IPS DF 6.9 (cell line): ENCODE results near the gene EFCAB7.
A peak's percentile ranks its signal among the peaks of the same experiment; 100 is the strongest.

Source experiments
- DNase-seq: peaks from one replicate; pipeline ENCODE4 v3.0.0-alpha.2; 2013; ENCODE audit warnings: low read depth, low spot score
- H3K27ac ChIP-seq: one replicate; pipeline ENCODE4 v1.5.1; 2013; ENCODE audit warnings: low read length, control low read depth
- H3K27me3 ChIP-seq: 2 replicates; pipeline ENCODE4 v1.6.1; 2013; ENCODE audit warnings: mild to moderate bottlenecking, low read length; ENCODE audit not compliant: control insufficient read depth, insufficient read depth
- H3K36me3 ChIP-seq: 2 replicates; pipeline ENCODE4 v1.6.1; 2013; ENCODE audit warnings: low read length; ENCODE audit not compliant: control insufficient read depth, insufficient read depth
- H3K4me1 ChIP-seq: 2 replicates; pipeline ENCODE4 v1.6.1; 2013; ENCODE audit warnings: low read length; ENCODE audit not compliant: control insufficient read depth, insufficient read depth
- H3K4me3 ChIP-seq: 2 replicates; pipeline ENCODE4 v1.5.1; 2013; ENCODE audit warnings: mild to moderate bottlenecking, low read length
- H3K9me3 ChIP-seq: 2 replicates; pipeline ENCODE4 v1.6.1; 2013; ENCODE audit warnings: low read length, inconsistent platforms; ENCODE audit not compliant: control insufficient read depth, insufficient read depth
- WGBS: extraction: QIAGEN DNeasy Blood & Tissue Kit; methylation state at CpG from one replicate; pipeline ENCODE4 v1.1.7; 2013; ENCODE audit warnings: mixed read lengths, missing lambda C conversion rate; ENCODE audit not compliant: insufficient read length, insufficient coverage; 5-methylcytosine and 5-hydroxymethylcytosine counted together

The EFCAB7 gene

GRCh38 chr1:63522891-63523728 is at the start of gene EFCAB7, which contains the start of gene ITGB3BP:
Gene EFCAB7 (plus strand): TSS chr1:63523525. CDS start chr1:63525573, 2,048 bp downstream.
Gene ITGB3BP (minus strand): TSS chr1:63523225. CDS start chr1:63523133, 92 bp downstream.
- Histone ChIP-seq H3K4me3 (peak within 1 kb of the TSS; percentile 67; the same call in 1 of the 2 replicates), H3K4me1 (no peaks in the 10 kb centered on the region), H3K27ac (no peak within 1 kb of the TSS), H3K27me3 (no peaks in the 10 kb centered on the region), H3K9me3 (no peaks in the 10 kb centered on the region), H3K36me3 (no peaks in the 10 kb centered on the region)
- no CpG with 5 or more reads among the region's 50 CpGs for WGBS
- DNase-seq, result peak; percentile 91

- Histone ChIP-seq H3K27ac (no peak overlapping the region), H3K4me3 (no peak overlapping the region), H3K9me3 (no peaks in the 10 kb centered on the region), H3K36me3 (no peaks in the 10 kb centered on the region), H3K27me3 (no peaks in the 10 kb centered on the region), H3K4me1 (no peaks in the 10 kb centered on the region)
- DNase-seq, result no peak
- no CpG with 5 or more reads among the region's 7 CpGs for WGBS
Measured at GRCh38 chr1:63475761-63476160, 47.6 kb upstream of the EFCAB7 start.

- no CpG with 5 or more reads among the region's 1 CpG for WGBS
- DNase-seq, result no peak
- Histone ChIP-seq H3K27me3 (no peaks in the 10 kb centered on the region), H3K27ac (no peak overlapping the region), H3K4me3 (no peak overlapping the region), H3K9me3 (no peaks in the 10 kb centered on the region), H3K4me1 (no peaks in the 10 kb centered on the region), H3K36me3 (no peaks in the 10 kb centered on the region)
Measured at GRCh38 chr1:63480057-63480456, 43.3 kb upstream of the EFCAB7 start.

GRCh38 chr1:63486629-63487028 is 36.7 kb upstream of the EFCAB7 start:
- Histone ChIP-seq H3K9me3 (no peaks in the 10 kb centered on the region), H3K27me3 (no peaks in the 10 kb centered on the region), H3K4me3 (no peak overlapping the region), H3K27ac (no peak overlapping the region), H3K4me1 (no peaks in the 10 kb centered on the region), H3K36me3 (no peaks in the 10 kb centered on the region)
- WGBS, result no CpG with 5 or more reads among the region's 1 CpG
- no peak for DNase-seq

- Histone ChIP-seq H3K27me3 (no peaks in the 10 kb centered on the region), H3K36me3 (no peaks in the 10 kb centered on the region), H3K9me3 (no peaks in the 10 kb centered on the region), H3K27ac (no peak overlapping the region), H3K4me3 (no peak overlapping the region), H3K4me1 (no peaks in the 10 kb centered on the region)
- no peak for DNase-seq
- no CpG with 5 or more reads among the region's 8 CpGs for WGBS
Measured at GRCh38 chr1:63487336-63488065, 35.8 kb upstream of the EFCAB7 start.

GRCh38 chr1:63497577-63497976 is 25.7 kb upstream of the EFCAB7 start:
- no peaks in the 10 kb centered on the region for H3K4me1 ChIP-seq
- no peaks in the 10 kb centered on the region for H3K27me3 ChIP-seq
- no peak overlapping the region for H3K4me3 ChIP-seq
- H3K36me3 ChIP-seq, result no peaks in the 10 kb centered on the region
- DNase-seq, result no peak
- H3K27ac ChIP-seq, result no peak overlapping the region
- no CpG with 5 or more reads among the region's 2 CpGs for WGBS
- no peaks in the 10 kb centered on the region for H3K9me3 ChIP-seq

GRCh38 chr1:63498106-63498505 is 25.2 kb upstream of the EFCAB7 start:
- no peak for DNase-seq
- no peaks in the 10 kb centered on the region for H3K27me3 ChIP-seq
- no peaks in the 10 kb centered on the region for H3K9me3 ChIP-seq
- H3K4me1 ChIP-seq, result no peaks in the 10 kb centered on the region
- no CpG with 5 or more reads among the region's 1 CpG for WGBS
- no peak overlapping the region for H3K27ac ChIP-seq
- no peaks in the 10 kb centered on the region for H3K36me3 ChIP-seq
- no peak overlapping the region for H3K4me3 ChIP-seq

- no CpG with 5 or more reads among the region's 3 CpGs for WGBS
Measured at GRCh38 chr1:63501256-63501655, 22.1 kb upstream of the EFCAB7 start.

GRCh38 chr1:63506782-63507181 is 16.5 kb upstream of the EFCAB7 start:
- Histone ChIP-seq H3K27me3 (no peaks in the 10 kb centered on the region), H3K4me3 (no peak overlapping the region), H3K4me1 (no peaks in the 10 kb centered on the region), H3K9me3 (no peaks in the 10 kb centered on the region), H3K27ac (no peak overlapping the region), H3K36me3 (no peaks in the 10 kb centered on the region)
- DNase-seq, result no peak

More at GRCh38 chr1:63501256-63501655, 22.1 kb upstream of the EFCAB7 start:
- Histone ChIP-seq H3K27ac (no peak overlapping the region), H3K9me3 (no peaks in the 10 kb centered on the region), H3K36me3 (no peaks in the 10 kb centered on the region), H3K4me3 (no peak overlapping the region), H3K27me3 (no peaks in the 10 kb centered on the region), H3K4me1 (no peaks in the 10 kb centered on the region)
- no peak for DNase-seq

GRCh38 chr1:63509718-63510117 is 13.6 kb upstream of the EFCAB7 start:
- Histone ChIP-seq H3K4me3 (no peak overlapping the region), H3K36me3 (no peaks in the 10 kb centered on the region), H3K27ac (no peak overlapping the region), H3K9me3 (no peaks in the 10 kb centered on the region), H3K27me3 (no peaks in the 10 kb centered on the region), H3K4me1 (no peaks in the 10 kb centered on the region)
- DNase-seq, result no peak
- WGBS, result no CpG with 5 or more reads among the region's 10 CpGs
